ENCODE measurements around the gene XBP1. TPM values are rescaled to one million over a fixed set of nuclear protein-coding genes. Genes with fewer than 3 reads are reported as not detected.

The XBP1 gene
- total RNA-seq, 1 donor from 2014 or later: 72.7 TPM

DNA sequence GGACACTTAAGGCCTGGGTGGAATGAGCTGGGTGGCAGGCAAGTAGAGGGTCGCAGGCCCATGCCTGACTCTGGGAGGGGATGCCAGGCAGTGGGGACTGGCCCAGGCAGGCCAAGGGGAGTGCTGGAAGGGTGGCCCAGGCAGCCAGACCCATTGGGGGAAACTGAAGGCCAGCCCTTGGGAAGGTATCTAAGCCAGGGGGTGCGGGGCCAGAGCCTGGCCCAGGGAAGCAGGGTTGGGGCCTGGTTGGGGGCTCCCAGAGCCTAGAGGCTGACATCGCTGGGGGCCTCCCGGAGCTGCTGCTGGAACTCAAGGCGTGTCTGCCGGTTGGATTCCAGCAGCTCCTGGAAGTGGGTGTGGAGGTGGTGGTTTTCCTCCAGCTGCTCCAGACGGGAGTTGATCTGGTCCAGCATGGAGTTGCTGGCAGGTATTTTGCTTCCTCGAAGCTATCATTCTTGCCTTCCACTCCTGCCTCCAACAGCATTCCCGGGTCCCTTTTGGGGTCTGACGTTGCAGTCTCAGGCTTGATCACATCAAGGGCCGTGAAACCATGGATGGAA lies 35.3 kb upstream of the XBP1 start:
- Histone ChIP-seq H3F3A (ENCODE audit: low read depth) (peaks cover 11% of the 10 kb centered on the region), H3K4me2 (no peak overlapping the region), H3K9me3 (ENCODE audit: low read depth) (no peaks in the 10 kb centered on the region), H2AFZ (replicated peaks) (no peak overlapping the region), H3K36me3 (no peaks in the 10 kb centered on the region), H4K20me1 (ENCODE audit: low read depth) (no peaks in the 10 kb centered on the region), H3K4me3 (no peak overlapping the region), H3K27ac (no peak overlapping the region), H3K79me2 (ENCODE audit: low read depth) (no peaks in the 10 kb centered on the region), H3K4me1 (no peaks in the 10 kb centered on the region), H3K9ac (no peak overlapping the region), H3K27me3 (no peaks in the 10 kb centered on the region)
- TF ChIP-seq EZH2 (IDR thresholded peaks at IDR 0.05) (no peak), EZH2phosphoT487 (IDR thresholded peaks at IDR 0.05) (no peak), CTCF (IDR thresholded peaks at IDR 0.05) (no peak)
- no peaks in the 10 kb centered on the region for H3K9me3 Mint-ChIP-seq
- DNase-seq (ENCODE audit: low spot score): no peak
- peaks cover 2% of the 10 kb centered on the region for H3K36me3 Mint-ChIP-seq
- peaks cover 8% of the 10 kb centered on the region for H3K27me3 Mint-ChIP-seq (ENCODE audit: insufficient read depth, low read depth)
- peaks cover 16% of the 10 kb centered on the region for H3K4me1 Mint-ChIP-seq
- no peak overlapping the region for H3K4me3 Mint-ChIP-seq
- H3K27ac Mint-ChIP-seq: no peak overlapping the region

GRCh38 chr22:28833276-28833923 lies 33.0 kb upstream of the XBP1 start:
- TF ChIP-seq EZH2phosphoT487 (IDR thresholded peaks at IDR 0.05) (no peak), EZH2 (IDR thresholded peaks at IDR 0.05) (no peak), CTCF (IDR thresholded peaks at IDR 0.05) (no peak)
- H3K27ac ChIP-seq: no peak overlapping the region
- no peak overlapping the region for H3K4me2 ChIP-seq
- Mint-ChIP-seq H3K36me3 (peaks cover 2% of the 10 kb centered on the region), H3K4me3 (no peak overlapping the region), H3K27ac (peak overlapping the region; percentile 13), H3K27me3 (ENCODE audit: insufficient read depth, low read depth) (peaks cover 8% of the 10 kb centered on the region), H3K9me3 (no peaks in the 10 kb centered on the region), H3K4me1 (peaks cover 16% of the 10 kb centered on the region)
- no peaks in the 10 kb centered on the region for H3K27me3 ChIP-seq
- H3F3A ChIP-seq (ENCODE audit: low read depth): peaks cover 18% of the 10 kb centered on the region
- H3K9me3 ChIP-seq (ENCODE audit: low read depth): no peaks in the 10 kb centered on the region
- H3K36me3 ChIP-seq: no peaks in the 10 kb centered on the region
- no peak for DNase-seq (ENCODE audit: low spot score)
- no peaks in the 10 kb centered on the region for H3K79me2 ChIP-seq (ENCODE audit: low read depth)
- H3K4me1 ChIP-seq: no peaks in the 10 kb centered on the region
- no peak overlapping the region for H3K4me3 ChIP-seq
- no peak overlapping the region for H2AFZ ChIP-seq (replicated peaks)
- H4K20me1 ChIP-seq (ENCODE audit: low read depth): no peaks in the 10 kb centered on the region
- H3K9ac ChIP-seq: no peak overlapping the region

DNA sequence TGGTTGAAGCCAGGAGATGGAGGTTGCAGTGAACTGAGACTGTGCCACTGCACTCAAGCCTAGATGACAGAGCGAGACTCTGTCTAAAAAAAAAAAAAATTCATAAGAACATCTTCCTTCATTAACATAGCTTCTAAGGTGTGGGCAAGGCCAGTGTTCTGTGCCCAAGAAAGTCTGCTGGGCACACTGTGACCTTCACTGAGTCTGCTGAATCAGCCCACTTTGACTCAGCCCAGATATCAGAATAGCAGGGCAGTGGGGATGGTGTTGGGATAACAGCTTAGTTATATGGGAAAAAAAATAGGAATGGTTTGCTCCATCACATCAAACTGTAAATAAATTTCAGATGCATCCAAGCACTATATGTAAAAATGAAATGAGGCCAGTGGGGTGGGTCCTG lies 32.4 kb upstream of the XBP1 start:
- Histone ChIP-seq H3K9me3 (ENCODE audit: low read depth) (no peaks in the 10 kb centered on the region), H3K4me1 (no peaks in the 10 kb centered on the region), H3K9ac (no peak overlapping the region), H4K20me1 (ENCODE audit: low read depth) (no peaks in the 10 kb centered on the region), H2AFZ (replicated peaks) (no peak overlapping the region), H3F3A (ENCODE audit: low read depth) (peaks cover 15% of the 10 kb centered on the region), H3K27ac (no peak overlapping the region), H3K4me3 (no peak overlapping the region), H3K27me3 (no peaks in the 10 kb centered on the region), H3K79me2 (ENCODE audit: low read depth) (no peaks in the 10 kb centered on the region), H3K4me2 (no peak overlapping the region), H3K36me3 (no peaks in the 10 kb centered on the region)
- Mint-ChIP-seq H3K4me3 (no peak overlapping the region), H3K27me3 (ENCODE audit: insufficient read depth, low read depth) (peaks cover 4% of the 10 kb centered on the region), H3K27ac (no peak overlapping the region), H3K4me1 (peaks cover 14% of the 10 kb centered on the region), H3K36me3 (peaks cover 4% of the 10 kb centered on the region), H3K9me3 (no peaks in the 10 kb centered on the region)
- no peak for TF ChIP-seq CTCF (IDR thresholded peaks at IDR 0.05)
- no peak for TF ChIP-seq EZH2phosphoT487 (IDR thresholded peaks at IDR 0.05)
- no peak for TF ChIP-seq EZH2 (IDR thresholded peaks at IDR 0.05)
- no peak for DNase-seq (ENCODE audit: low spot score)
